Activated CD4-positive, alpha-beta T cell treated with anti-CD3 and anti-CD28 coated beads, Interleukin-2, amount 50 U/mL, for 4 hours (primary cell): ENCODE measurements around the gene TCP11X2.
"Not testable (repeated sequence)": the region's sequence is repeated elsewhere in the genome, so short reads cannot be mapped to it uniquely, and the experiment has no call there.

ENCODE experiments used
- DNase-seq, 2 experiments: peaks; one replicate each; pipeline ENCODE4 v3.0.0-alpha.2; 2020

The TCP11X2 gene

DNA sequence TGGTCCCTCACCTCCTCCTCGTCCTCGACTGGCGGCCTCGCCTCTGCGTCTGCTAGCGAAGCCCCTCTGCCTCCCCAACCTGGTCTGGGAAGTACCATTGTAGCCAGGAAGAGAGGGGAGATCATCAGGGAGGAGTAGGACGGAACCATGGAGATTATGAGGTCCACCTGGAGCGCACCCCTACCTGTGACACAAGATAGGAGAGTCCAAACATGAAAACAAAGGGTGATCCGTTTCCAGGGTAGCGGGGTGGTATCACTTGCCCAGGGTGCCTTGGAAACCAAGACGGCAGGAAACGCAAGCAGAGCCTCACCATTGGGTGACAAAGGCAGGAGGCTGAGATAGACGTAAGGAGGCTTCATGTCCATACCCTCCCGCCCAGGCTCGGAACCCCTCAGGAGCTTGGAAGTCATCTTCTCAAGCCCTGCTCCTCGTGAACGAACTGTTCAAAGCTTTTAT, at the start of gene TCP11X2:
TCP11X2 (minus strand) TSS at position 51 of the 459 bp plus-strand sequence.
- DNase-seq: not testable (repeated sequence)

GRCh38 chrX:102517326-102517725, 45.7 kb upstream of the TCP11X2 start:
- no peak for DNase-seq

DNA sequence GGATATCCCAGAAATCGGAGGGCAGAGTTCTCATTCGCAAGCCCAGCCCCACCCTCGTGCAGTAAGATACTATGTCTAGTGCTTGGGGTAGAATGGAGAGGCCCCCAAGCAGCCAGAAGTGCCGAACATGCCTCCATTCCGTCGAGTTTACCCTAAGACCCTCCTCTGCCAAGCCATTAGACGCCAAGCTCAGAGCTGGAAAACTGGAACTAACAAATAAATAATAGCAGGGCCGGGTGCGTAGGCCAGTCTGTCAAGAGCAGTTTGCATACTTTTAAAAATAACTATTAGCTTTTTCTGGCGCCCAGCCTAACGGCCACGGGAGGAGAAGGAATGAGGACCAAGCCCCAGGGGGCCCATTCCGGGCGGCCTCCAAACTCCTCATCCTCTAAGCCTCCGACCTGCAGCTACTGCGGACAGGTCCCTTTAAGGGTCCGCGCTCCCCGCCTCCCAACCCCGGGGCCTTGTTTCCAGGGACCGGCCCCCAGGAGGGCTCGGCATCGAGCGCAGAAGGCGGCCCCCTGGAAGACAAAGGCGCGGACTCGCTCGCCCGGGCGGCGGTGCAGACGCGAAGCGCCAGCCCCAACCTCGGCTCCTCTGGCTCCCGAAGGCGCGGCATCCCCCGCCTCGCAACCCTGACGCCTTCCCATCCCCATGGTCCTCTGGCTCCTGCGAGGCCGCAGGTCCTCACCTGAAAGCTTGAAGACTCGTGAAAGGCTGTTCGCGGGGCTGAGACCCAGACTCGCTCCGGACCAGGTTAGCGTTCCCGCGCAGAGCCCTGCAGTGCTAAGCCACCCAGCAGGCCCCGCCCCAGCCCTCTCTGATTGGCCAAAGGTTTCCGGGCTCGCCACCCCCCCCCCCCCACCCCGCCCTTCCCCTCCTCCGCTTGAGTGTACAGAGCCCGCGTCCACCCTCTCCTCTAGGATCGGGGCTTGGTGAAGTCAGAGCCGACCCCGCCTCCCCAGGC, 44.6 kb upstream of the TCP11X2 start, which contains the start of gene TMSB15A:
TMSB15A (minus strand) TSS at position 765 of the 967 bp plus-strand sequence.
- DNase-seq: peak; percentile 37 to 42

DNA sequence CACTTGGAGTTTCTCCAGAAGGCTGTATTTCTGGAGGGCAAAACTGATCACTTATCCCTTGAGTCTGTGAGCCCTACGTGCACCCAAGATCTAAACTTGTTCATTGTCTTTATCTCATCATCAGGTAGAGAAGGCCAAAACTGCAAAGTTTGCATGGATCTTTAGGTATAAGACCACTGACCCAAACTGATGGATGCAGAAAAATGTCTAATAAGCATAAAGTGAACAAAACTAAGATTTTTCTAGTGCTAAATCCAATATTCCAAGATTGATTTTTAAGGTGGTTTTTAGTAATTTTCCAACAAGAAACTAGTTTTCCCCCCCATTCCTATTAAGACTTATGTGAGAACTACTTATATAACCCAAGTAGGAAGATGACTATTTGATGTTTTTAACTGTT, 42.9 kb upstream of the TCP11X2 start:
- no peak for DNase-seq

DNA sequence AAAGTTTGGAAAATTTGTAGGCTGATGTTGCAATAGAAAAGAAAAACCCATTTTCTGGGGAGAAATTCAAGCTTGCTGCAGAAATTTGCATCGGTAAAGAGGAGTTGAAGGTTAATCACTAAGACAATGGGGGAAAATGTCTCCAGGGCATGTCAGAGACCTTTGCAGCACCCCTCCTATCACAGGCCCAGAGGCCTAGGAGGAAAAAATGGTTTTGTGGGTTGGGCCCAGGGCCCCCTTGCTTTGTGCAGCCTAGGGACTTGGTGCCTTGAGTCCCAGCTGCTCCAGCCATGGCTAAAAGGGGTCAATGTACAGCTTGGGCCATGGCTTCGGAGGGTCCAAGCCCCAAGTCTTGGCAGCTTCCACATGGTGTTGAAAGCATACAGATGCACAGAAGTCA, 27.1 kb upstream of the TCP11X2 start:
- no peak for DNase-seq

DNA sequence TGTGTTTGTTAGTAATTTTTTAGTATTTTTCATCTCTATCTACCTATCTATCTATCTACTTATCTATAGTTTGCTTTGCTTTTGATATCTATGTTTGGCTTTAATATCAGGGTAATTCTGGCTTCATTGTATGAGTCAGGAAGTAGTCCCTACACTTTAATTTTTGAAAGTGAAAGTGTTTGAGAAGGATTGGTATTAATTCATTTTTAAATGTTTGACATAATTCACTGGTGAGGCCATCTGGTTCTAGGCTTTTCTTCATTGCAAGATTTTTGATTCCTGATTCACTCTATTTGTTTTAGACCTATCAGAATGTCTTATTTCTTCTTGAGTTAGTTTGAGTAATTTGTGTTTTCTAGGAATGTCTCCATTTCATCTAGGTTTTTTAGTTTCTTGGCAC, 20.2 kb upstream of the TCP11X2 start:
- no peak for DNase-seq

GRCh38 chrX:102478765-102479164, 7.2 kb upstream of the TCP11X2 start:
- DNase-seq: not testable (repeated sequence)

DNA sequence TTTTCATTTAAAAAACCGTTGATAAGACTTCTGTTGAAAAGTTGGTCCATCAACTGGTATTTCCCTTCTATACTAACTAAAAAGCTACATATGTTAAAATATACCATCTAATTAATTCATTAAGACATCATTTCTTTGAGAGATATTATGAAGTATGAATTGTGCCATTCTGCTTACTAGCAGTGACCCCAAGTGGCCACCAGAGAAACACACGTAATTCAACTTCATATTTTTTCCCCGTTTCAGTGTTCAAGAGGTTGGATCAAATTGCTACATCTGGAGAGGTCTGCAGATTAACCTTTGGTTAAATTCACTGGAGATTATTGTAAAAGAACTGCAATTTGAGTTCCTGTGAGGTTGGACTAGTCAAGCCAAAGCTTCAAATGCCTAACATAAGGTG, 1.4 kb downstream of the TCP11X2 start:
- not testable (repeated sequence) for DNase-seq

DNA sequence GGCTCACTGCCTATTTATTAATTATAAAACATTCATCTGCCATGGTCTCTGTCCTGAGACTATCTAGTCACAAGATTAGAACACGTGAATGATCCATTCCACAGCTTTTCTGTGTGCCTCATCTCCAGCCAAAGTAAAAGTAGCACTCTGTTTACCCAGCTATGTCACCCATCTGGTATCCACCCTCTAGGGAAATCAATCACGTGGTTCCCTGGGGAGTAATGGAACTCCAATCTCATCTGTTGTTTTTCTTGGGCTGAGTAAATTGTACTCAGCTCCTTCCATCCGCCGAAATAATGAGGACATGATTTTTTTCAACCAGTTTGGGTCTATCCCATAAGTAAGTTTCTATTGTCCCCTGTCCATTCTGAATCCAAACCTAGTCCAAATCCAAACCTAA, 13.0 kb downstream of the TCP11X2 start:
- DNase-seq: not testable (repeated sequence)

DNA sequence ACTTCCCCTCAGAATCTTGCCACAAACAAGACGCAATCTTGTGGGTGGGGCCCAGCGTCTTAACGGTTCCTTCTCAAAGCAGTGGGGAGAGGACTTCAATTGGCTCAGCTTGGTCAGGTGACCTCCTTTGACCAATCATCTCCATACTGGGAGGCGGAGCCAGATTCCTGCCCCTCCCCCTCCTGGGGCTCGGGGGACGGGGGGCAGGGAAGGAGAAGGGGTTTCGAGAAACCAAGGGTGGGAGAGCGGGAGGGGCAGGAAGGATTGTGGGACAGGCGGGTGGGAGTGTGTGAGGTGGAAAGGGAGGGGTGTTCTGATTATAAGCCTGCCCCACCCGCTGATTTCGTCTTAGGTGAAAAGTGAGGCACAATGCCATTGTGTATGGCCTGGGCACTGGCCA, 31.7 kb downstream of the TCP11X2 start, which contains the start of gene NXF2B:
NXF2B (minus strand) TSS at position 101 of the 400 bp plus-strand sequence. CDS start 59,972 bp downstream, outside the sequence.
- not testable (repeated sequence) for DNase-seq

GRCh38 chrX:102414493-102414892, 57.1 kb downstream of the TCP11X2 start:
- DNase-seq: not testable (repeated sequence)
